Keratinocyte (primary cell): ENCODE data around the gene NAA15. TPM values are rescaled to one million over a fixed set of nuclear protein-coding genes. Genes with fewer than 3 reads are reported as not detected.

Source experiments
- DNase-seq: peaks from one replicate; pipeline ENCODE4 v3.0.0-alpha.2; 2011; ENCODE audit warnings: low read depth, missing footprints, low spot score
- FAIRE-seq: peaks from 2 replicates; lab custom pipeline; 2011; peaks lifted over from hg19 to GRCh38; lab: Jason Lieb, UNC
- H2AFZ ChIP-seq: 2 replicates; pipeline ENCODE4 v1.6.0; 2012; ENCODE audit warnings: low read length, control low read depth, inconsistent platforms; ENCODE audit not compliant: control insufficient read depth
- H3K27ac ChIP-seq: 2 replicates; pipeline ENCODE4 v1.5.1; 2011; ENCODE audit warnings: low read length; ENCODE audit not compliant: control insufficient read depth, insufficient read depth
- H3K27me3 ChIP-seq: 3 replicates; pipeline ENCODE4 v1.6.0; 2011; ENCODE audit warnings: low read length; ENCODE audit not compliant: control insufficient read depth, insufficient read depth; ENCODE audit errors: extremely low read depth
- H3K36me3 ChIP-seq, 2 experiments: 2 replicates in 1 of 2; 3 replicates in 1 of 2; pipeline ENCODE4 v1.5.1; 2011; ENCODE audit warnings: low read length in 2 of 2, mild to moderate bottlenecking in 1 of 2; ENCODE audit not compliant: control insufficient read depth in 2 of 2, insufficient read depth in 2 of 2; ENCODE audit errors: extremely low read depth in 1 of 2
- H3K4me1 ChIP-seq: 3 replicates; pipeline ENCODE4 v1.5.1; 2011; ENCODE audit warnings: low read length; ENCODE audit not compliant: control insufficient read depth, insufficient read depth; ENCODE audit errors: extremely low read depth
- H3K4me2 ChIP-seq: 3 replicates; pipeline ENCODE4 v1.6.0; 2011; ENCODE audit warnings: low read depth, low read length; ENCODE audit not compliant: control insufficient read depth, insufficient read depth; ENCODE audit errors: extremely low read depth
- H3K4me3 ChIP-seq, 3 experiments: fragments of 200-600 bp in 1 of 3; sonication (generic) in 1 of 3; 2 replicates in 2 of 3; 3 replicates in 1 of 3; pipeline ENCODE4 v1.5.1; 2011 to 2016; ENCODE audit warnings: low read length in 3 of 3, mild to moderate bottlenecking in 3 of 3, control low read depth in 2 of 3, inconsistent platforms in 1 of 3, low read depth in 1 of 3, mixed read lengths in 1 of 3, mixed run types in 1 of 3, moderate library complexity in 1 of 3; ENCODE audit not compliant: control insufficient read depth in 2 of 3, insufficient read depth in 2 of 3; ENCODE audit errors: extremely low read depth in 1 of 3
- H3K79me2 ChIP-seq: 2 replicates; pipeline ENCODE4 v1.6.0; 2012; ENCODE audit warnings: low read length; ENCODE audit not compliant: control insufficient read depth, insufficient read depth
- H3K9ac ChIP-seq: 3 replicates; pipeline ENCODE4 v1.6.0; 2011; ENCODE audit warnings: low read length; ENCODE audit not compliant: control insufficient read depth, insufficient read depth; ENCODE audit errors: extremely low read depth
- H3K9me1 ChIP-seq: 3 replicates; pipeline ENCODE4 v1.6.0; 2011; ENCODE audit warnings: low read length; ENCODE audit not compliant: control insufficient read depth, insufficient read depth; ENCODE audit errors: extremely low read depth
- H3K9me3 ChIP-seq: 2 replicates; pipeline ENCODE4 v1.5.1; 2012; ENCODE audit warnings: low read depth, low read length; ENCODE audit not compliant: control insufficient read depth
- H4K20me1 ChIP-seq: 3 replicates; pipeline ENCODE4 v1.6.0; 2011; ENCODE audit warnings: low read length; ENCODE audit not compliant: control insufficient read depth, insufficient read depth; ENCODE audit errors: extremely low read depth
- EZH2 ChIP-seq: IDR thresholded peaks from one replicate; pipeline ENCODE4 v1.6.1; 2012; ENCODE audit warnings: inconsistent platforms, mild to moderate bottlenecking, low read length, moderate library complexity
- dilution Hi-C: fragments of 300-500 bp; cut with MboI; formaldehyde crosslinking; loops from one replicate; pipeline ENCODE4 v1.7.0; 2020; ENCODE audit warnings: low sequenced_read_pairs; ENCODE audit not compliant: extremely low pct_ligation_motif_present
- polyA plus RNA-seq, 5 experiments: library from polyadenylated mRNA; depleted of rRNA in 3 of 5; stranded (reverse) in 3 of 5; stranded (forward) in 1 of 5; unstranded in 1 of 5; fragments of >200 nt; gene quantifications; 1 replicate in 1 of 5; 2 replicates in 3 of 5; 3 replicates in 1 of 5; pipeline versions ENCODE4 v1.2.1 to v1.2.3, GENCODE V29; 2011 to 2012; ENCODE audit warnings: missing spikeins in 2 of 5, low read depth in 1 of 5, low replicate concordance in 1 of 5
- TF ChIP-seq, protein P1 (sequence below), 3 experiments: IDR thresholded peaks in 1 of 3; conservative IDR thresholded peaks in 1 of 3; optimal IDR thresholded peaks in 1 of 3; 2 replicates in 2 of 3; 3 replicates in 1 of 3; pipeline versions ENCODE3 to v1.5.1; 2011; ENCODE audit warnings: low read length in 3 of 3, mild to moderate bottlenecking in 3 of 3, moderate library complexity in 2 of 3, control low read depth in 1 of 3, inconsistent platforms in 1 of 3; ENCODE audit not compliant: insufficient read depth in 2 of 3; ENCODE audit errors: extremely low read depth in 1 of 3

Gene NAA15
- polyA plus RNA-seq, 1 donor (not counting 4 experiments of a cell fraction or from before 2014, with no cell fraction given): 37.2 TPM

DNA sequence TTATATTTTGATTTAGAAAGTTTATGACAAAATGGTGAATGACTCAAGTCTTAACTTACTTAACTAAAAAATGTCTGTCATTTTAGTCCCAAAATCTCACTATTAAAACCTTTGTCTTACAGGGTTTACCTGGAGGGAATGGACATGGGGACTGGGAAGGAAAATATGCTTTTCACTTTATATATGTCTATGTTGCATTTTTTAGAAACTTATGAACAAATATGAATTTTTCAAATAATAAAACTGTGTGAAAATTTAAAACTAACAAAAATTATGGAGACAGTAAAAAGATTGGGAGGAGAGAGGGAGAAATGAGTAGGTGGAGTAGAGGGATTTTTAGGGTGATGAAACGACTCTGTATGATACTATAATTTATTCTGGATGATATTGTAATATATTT is 27.5 kb upstream of the NAA15 start:
- no peak overlapping the region for H3K9ac ChIP-seq
- H2AFZ ChIP-seq: no peak overlapping the region
- no peak overlapping the region for H3K4me2 ChIP-seq
- no peaks in the 10 kb centered on the region for H3K9me3 ChIP-seq
- no peak overlapping the region for H3K4me3 ChIP-seq
- H3K4me1 ChIP-seq: no peaks in the 10 kb centered on the region
- no peaks in the 10 kb centered on the region for H3K79me2 ChIP-seq
- dilution Hi-C loops: no loop called here
- no peak overlapping the region for H3K27ac ChIP-seq
- H3K27me3 ChIP-seq: peaks cover under 1% of the 10 kb centered on the region
- FAIRE-seq (no peak), DNase-seq (no peak)
- H3K36me3 ChIP-seq: no peaks in the 10 kb centered on the region
- no peak for TF ChIP-seq EZH2
- TF ChIP-seq, protein P1, sequence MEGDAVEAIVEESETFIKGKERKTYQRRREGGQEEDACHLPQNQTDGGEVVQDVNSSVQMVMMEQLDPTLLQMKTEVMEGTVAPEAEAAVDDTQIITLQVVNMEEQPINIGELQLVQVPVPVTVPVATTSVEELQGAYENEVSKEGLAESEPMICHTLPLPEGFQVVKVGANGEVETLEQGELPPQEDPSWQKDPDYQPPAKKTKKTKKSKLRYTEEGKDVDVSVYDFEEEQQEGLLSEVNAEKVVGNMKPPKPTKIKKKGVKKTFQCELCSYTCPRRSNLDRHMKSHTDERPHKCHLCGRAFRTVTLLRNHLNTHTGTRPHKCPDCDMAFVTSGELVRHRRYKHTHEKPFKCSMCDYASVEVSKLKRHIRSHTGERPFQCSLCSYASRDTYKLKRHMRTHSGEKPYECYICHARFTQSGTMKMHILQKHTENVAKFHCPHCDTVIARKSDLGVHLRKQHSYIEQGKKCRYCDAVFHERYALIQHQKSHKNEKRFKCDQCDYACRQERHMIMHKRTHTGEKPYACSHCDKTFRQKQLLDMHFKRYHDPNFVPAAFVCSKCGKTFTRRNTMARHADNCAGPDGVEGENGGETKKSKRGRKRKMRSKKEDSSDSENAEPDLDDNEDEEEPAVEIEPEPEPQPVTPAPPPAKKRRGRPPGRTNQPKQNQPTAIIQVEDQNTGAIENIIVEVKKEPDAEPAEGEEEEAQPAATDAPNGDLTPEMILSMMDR (optimal IDR thresholded peaks at IDR 0.05 in 1 of 3, IDR thresholded peaks at IDR 0.05 in 1 of 3, conservative IDR thresholded peaks at IDR 0.05 in 1 of 3; ENCODE audit: extremely low read depth in 1 of 3, insufficient read depth in 2 of 3, low read length in 3 of 3): no peak
- H4K20me1 ChIP-seq: no peaks in the 10 kb centered on the region
- no peaks in the 10 kb centered on the region for H3K9me1 ChIP-seq

DNA sequence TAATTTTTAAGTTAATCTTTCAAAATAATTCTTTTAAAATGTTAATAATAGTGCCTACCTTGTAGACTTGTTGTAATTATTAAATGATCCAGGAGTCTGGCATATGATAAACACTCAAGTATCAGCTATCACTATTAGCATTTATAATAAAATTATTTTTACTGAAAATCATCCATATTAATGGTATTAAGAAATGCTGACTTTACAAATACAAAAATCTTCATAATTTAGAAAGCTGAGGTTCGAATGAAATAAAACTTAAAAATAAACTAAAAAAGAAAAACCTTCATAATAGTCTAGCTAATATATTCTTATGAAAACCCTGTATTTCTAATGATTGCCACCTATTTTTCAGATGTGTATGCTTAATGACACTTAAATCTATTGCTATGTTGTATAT is 26.5 kb upstream of the NAA15 start:
- no peaks in the 10 kb centered on the region for H3K9me3 ChIP-seq
- no peaks in the 10 kb centered on the region for H3K79me2 ChIP-seq
- H3K9ac ChIP-seq: no peak overlapping the region
- no peak overlapping the region for H3K4me3 ChIP-seq
- dilution Hi-C loops: no loop called here
- no peak overlapping the region for H3K4me2 ChIP-seq
- no peaks in the 10 kb centered on the region for H3K9me1 ChIP-seq
- no peaks in the 10 kb centered on the region for H4K20me1 ChIP-seq
- H3K4me1 ChIP-seq: no peaks in the 10 kb centered on the region
- FAIRE-seq (no peak), DNase-seq (no peak)
- no peak overlapping the region for H3K27ac ChIP-seq
- TF ChIP-seq EZH2: no peak
- TF ChIP-seq, protein P1 (optimal IDR thresholded peaks at IDR 0.05 in 1 of 3, IDR thresholded peaks at IDR 0.05 in 1 of 3, conservative IDR thresholded peaks at IDR 0.05 in 1 of 3; ENCODE audit: extremely low read depth in 1 of 3, insufficient read depth in 2 of 3, low read length in 3 of 3): no peak
- peaks cover 4% of the 10 kb centered on the region for H3K27me3 ChIP-seq
- H3K36me3 ChIP-seq: no peaks in the 10 kb centered on the region
- H2AFZ ChIP-seq: no peak overlapping the region
